GM19193 (cell line): ENCODE data around the gene IGHMBP2.

Experiments used
- POLR2A ChIP-seq: IDR thresholded peaks from 4 replicates; pipeline ENCODE4 v1.6.1; 2011; ENCODE audit not compliant: insufficient read depth, insufficient read length; ENCODE audit errors: extremely low read depth

Gene IGHMBP2

GRCh38 chr11:68939583-68940555 is 36.2 kb downstream of the IGHMBP2 start:
- no peak for TF ChIP-seq POLR2A

- no peak for TF ChIP-seq POLR2A
Measured at GRCh38 chr11:68940651-68941323, 37.1 kb downstream of the IGHMBP2 start.

GRCh38 chr11:68941324-68942094 is 37.8 kb downstream of the IGHMBP2 start:
- TF ChIP-seq POLR2A = no peak

GRCh38 chr11:68942095-68942620 is 38.5 kb downstream of the IGHMBP2 start:
- no peak for TF ChIP-seq POLR2A

GRCh38 chr11:68942751-68943271 is 39.1 kb downstream of the IGHMBP2 start:
- TF ChIP-seq POLR2A = no peak

GRCh38 chr11:68946416-68947090 is 42.9 kb downstream of the IGHMBP2 start:
- no peak for TF ChIP-seq POLR2A

GRCh38 chr11:68947151-68947550 is 43.5 kb downstream of the IGHMBP2 start:
- TF ChIP-seq POLR2A = no peak

- TF ChIP-seq POLR2A = no peak
Measured at GRCh38 chr11:68948496-68948895, 44.8 kb downstream of the IGHMBP2 start.

- TF ChIP-seq POLR2A = no peak
Measured at GRCh38 chr11:68948935-68949334, 45.2 kb downstream of the IGHMBP2 start.

- no peak for TF ChIP-seq POLR2A
Measured at GRCh38 chr11:68950270-68950669, 46.6 kb downstream of the IGHMBP2 start.

GRCh38 chr11:68950762-68951161 is 47.1 kb downstream of the IGHMBP2 start:
- TF ChIP-seq POLR2A = no peak

GRCh38 chr11:68954836-68955606 is 51.3 kb downstream of the IGHMBP2 start:
- TF ChIP-seq POLR2A = no peak

GRCh38 chr11:68955607-68955958 is 51.9 kb downstream of the IGHMBP2 start:
- TF ChIP-seq POLR2A = no peak

- no peak for TF ChIP-seq POLR2A
Measured at GRCh38 chr11:68956142-68956541, 52.5 kb downstream of the IGHMBP2 start.

- no peak for TF ChIP-seq POLR2A
Measured at GRCh38 chr11:68956547-68957254, 53.0 kb downstream of the IGHMBP2 start.
